Measurements from ENCODE around the gene KLKB1.
"Not testable (repeated sequence)": the region's sequence is repeated elsewhere in the genome, so short reads cannot be mapped to it uniquely, and the experiment has no call there.

KLKB1 gene

DNA sequence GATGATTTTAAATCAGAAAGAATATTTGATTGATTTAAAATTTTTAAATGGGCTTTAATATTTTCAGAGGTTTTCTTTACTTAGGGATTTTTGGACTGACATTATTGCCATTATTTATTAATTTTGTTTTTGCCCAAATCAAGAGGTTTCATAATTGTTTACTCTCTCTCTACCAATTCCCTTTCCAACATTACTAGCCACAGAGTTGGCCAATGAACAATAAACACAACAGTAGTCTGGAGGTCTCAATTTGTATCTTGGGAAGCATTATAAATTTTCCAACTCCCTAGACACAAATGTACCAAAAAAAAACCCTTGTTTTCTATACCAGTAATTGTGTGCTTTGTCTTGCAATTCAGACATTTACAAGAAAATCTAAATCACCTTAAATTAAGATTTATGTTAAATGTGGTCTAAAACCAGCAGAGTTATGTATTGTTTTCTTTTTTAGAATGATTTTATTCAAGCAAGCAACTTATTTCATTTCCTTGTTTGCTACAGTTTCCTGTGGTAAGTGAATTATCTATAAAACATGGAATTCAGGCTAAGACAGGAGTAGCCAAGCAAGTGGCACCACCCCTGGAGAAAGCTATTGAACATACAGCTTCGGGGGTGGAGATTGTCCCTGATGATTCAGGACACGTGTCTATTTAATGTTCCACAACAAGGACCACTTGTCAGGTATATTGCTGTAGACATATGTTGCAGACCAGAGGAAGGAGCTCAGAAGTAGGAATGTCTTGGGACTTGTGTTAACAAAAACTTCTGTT lies 622 bp downstream of the KLKB1 start:
- no peak for DNase-seq

DNA sequence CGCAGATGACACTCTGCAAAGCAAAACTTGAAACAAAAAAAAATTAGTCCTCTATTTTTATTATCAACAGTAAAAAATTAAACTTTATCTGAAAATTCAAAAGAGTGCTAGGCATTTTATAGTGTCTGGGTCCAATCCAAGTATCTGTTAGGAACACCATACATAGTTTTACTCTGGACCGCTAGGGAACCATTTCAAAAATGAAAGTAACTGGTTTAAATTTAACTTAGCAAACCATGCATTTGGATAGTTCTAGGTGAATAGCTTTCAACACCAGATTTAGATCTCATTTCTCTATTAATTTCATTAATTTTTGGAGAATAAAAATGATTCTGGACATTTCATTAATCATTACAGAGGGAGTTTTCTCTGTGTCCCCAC lies 1.2 kb downstream of the KLKB1 start:
- no peak for DNase-seq

- DNase-seq: no peak
Measured at GRCh38 chr4:186234367-186234766, 7.1 kb downstream of the KLKB1 start.

GRCh38 chr4:186236126-186236525 lies 8.8 kb downstream of the KLKB1 start:
- no peak for DNase-seq

- DNase-seq: no peak
Measured at GRCh38 chr4:186240452-186240847, 13.1 kb downstream of the KLKB1 start.

DNA sequence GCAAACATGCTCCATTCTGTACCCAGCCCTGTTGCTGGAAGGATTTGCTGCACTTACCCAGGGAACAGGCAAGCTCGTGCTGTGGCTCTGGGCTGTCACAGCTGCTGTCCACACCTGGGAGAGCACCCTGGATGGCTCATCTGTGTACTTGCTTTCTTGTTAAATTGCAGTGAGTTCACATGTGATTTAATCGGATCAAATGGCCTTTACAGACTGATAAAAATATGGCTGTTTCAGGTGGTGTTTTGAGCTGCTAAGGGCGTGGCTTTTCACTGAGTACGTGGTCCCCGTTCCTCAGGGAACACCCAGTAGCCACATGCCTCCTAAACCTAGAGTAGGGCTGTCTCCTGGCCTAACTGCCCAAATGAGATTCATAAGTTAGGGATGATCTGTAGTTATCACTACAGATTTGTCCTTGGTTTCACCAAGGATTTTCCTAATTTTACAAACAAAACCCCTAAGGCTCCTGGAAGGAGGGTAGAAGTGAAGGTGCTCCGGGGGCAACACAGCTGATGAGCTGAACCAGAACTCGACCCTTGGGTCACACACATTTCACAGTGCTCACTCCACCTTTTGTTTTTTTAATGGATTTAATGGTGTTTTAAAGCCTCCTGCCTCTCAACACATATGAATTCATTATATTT lies 13.7 kb downstream of the KLKB1 start:
- no peak for DNase-seq

GRCh38 chr4:186241616-186242015 lies 14.3 kb downstream of the KLKB1 start:
- DNase-seq: no peak

DNA sequence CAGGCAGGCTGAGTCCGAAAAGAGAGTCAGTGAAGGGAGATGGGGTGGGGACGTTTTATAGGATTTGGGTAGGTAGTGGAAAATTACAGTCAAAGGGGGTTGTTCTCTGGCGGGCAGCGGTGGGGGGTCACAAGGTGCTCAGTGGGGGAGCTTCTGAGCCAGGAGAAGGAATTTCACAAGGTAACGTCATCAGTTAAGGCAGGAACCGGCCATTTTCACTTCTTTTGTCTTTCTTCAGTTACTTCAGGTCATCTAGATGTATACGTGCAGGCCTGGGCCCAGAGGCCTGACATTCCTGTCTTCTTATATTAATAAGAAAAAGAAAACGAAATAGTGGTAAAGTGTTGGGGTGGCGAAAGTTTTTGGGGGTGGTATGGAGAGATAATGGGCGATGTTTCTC lies 14.7 kb downstream of the KLKB1 start:
- DNase-seq: not testable (repeated sequence)

GRCh38 chr4:186243331-186243730 lies 16.0 kb downstream of the KLKB1 start:
- DNase-seq: no peak

GRCh38 chr4:186244835-186245234 lies 17.5 kb downstream of the KLKB1 start:
- DNase-seq: no peak

GRCh38 chr4:186247062-186247752 lies 19.9 kb downstream of the KLKB1 start:
- not testable (repeated sequence) for DNase-seq

DNA sequence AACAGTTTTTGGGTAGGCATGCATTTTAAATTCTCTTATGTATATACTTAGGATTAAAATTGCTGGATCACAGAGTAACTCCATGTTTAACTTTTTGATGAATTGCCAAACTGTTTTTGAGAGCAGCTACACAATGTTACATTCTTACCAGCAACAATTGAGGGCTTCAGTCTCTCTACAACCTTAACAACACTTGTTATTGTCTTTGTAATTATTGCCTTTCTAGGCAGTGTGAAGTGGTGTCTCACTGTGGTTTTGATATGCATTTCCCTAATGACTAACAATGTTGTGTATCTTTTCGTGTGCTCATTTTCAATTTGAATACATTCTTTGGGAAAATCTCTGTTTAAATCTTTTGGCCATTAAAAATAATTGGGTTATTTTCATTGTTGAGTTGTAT lies 21.3 kb downstream of the KLKB1 start:
- no peak for DNase-seq

- DNase-seq: no peak
Measured at GRCh38 chr4:186249785-186250754, 22.8 kb downstream of the KLKB1 start.

GRCh38 chr4:186250760-186251159 lies 23.5 kb downstream of the KLKB1 start:
- DNase-seq: no peak

GRCh38 chr4:186255122-186255521 lies 27.8 kb downstream of the KLKB1 start:
- DNase-seq: no peak

- no peak for DNase-seq
Measured at GRCh38 chr4:186258216-186258811, 31.0 kb downstream of the KLKB1 start.

DNA sequence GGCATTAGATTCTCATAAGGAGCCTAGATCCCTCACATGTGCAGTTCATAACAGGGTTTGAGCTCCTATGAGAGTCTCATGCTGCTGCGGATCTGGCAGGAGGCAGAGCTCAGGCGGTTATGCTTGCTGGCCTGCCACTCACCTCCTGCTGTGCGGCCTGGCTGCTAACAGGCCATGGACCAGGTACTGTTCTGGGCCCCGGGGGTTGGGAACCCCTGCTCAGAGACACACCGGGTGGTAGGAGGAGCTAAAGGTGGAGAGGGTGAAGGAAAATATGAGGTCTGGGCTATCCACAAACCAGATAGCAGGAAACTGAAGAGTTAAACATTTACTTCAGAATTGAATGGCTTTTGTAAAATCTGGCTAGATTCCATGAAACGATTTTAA lies 32.8 kb downstream of the KLKB1 start:
- DNase-seq: no peak

DNA sequence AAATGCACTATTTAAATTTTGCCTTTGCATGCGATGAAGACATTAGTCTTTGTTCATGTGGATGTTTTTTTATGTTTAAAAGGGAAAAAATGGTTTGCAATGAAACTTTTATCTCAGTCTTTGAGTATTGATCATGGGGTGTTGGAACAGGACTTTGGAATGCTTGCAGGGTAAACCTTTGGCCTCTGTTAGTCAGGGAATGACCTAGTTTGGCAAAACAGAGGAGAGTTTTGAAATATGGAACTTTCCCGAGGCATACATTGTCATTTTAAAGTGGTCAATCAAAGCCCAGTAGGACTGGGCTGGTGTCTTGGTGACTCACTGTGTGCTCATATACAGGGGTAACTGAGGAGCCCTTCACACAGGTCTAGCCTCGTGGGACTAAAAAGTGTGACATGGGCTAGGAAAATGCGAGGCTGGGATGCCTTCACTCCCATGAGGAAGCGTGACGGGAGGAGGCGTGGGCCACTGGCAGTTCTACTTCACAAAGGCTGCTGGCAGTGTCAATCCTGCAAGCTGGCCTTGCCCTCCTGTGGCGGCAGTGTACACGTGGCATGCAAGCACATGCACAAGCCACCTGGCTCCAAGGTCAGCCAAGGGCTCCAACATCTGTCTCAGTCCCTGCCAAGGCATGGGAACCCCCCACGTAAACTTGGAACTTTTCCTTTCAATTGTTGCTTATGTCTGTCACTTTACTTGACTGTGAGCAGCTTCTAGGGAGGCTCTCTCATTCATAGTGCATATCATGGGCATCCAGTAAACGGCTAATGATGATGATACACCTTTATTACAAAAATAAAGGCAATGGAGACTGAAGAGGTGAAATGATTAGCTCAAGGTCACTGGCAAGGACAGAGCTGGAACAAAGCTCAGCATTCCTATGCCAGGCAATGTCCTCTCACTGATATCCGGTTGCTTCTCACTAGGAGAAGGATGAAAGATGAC lies 33.5 kb downstream of the KLKB1 start:
- DNase-seq: no peak

GRCh38 chr4:186264660-186265059 lies 37.4 kb downstream of the KLKB1 start:
- no peak for DNase-seq

DNA sequence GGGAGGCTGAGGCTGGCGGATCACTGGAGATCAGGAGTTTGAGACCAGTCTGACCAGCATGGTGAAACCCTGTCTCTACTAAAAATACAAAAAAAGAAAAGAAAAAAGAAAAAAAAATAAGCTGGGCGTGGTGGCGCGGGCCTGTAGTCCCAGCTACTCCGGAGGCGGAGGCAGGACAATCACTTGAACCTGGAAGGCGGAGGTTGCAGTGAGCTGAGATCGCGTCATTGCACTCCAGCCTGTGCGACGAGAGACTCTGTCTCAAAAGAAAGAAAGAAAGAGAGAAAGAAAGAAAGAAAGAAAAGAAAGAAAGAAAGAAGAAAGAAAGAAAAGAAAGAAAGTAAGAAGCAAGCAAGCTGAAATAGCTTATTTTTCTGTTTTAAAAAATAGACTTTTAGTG lies 37.9 kb downstream of the KLKB1 start:
- DNase-seq: not testable (repeated sequence)

Measured in NCI-H187 (cell line).